Brain microvascular endothelial cell (primary cell): Measurements from ENCODE around the gene SERPINA9.

Experiments
- DNase-seq: peaks from one replicate; pipeline ENCODE4 v3.0.0-alpha.2; 2020
- H3K27ac ChIP-seq: fragments of 250-450 bp; sonication (Bioruptor Pico); 2 replicates; pipeline ENCODE4 v1.5.1; 2020; ENCODE audit warnings: mild to moderate bottlenecking, moderate library complexity
- H3K27me3 ChIP-seq: fragments of 250-450 bp; sonication (Bioruptor Pico); replicated peaks from 2 replicates; pipeline ENCODE4 v1.5.1; 2020; ENCODE audit warnings: mild to moderate bottlenecking
- H3K36me3 ChIP-seq: fragments of 250-450 bp; sonication (Bioruptor Pico); replicated peaks from 2 replicates; pipeline ENCODE4 v1.5.1; 2020; ENCODE audit warnings: mild to moderate bottlenecking
- H3K4me3 ChIP-seq: 2 replicates; pipeline ENCODE4 v1.5.1; 2011; ENCODE audit warnings: low read depth, mild to moderate bottlenecking, control low read depth, low read length, moderate library complexity
- in situ Hi-C: cut with HindIII; loops from 2 replicates; pipeline ENCODE4 v1.10.0; 2017; ENCODE audit warnings: low sequenced_read_pairs, low pct_ligation_motif_present
- TF ChIP-seq, protein P1 (sequence below): IDR thresholded peaks from 2 replicates; pipeline ENCODE4 v1.5.1; 2011; ENCODE audit warnings: low read depth, mild to moderate bottlenecking, moderate library complexity, low read length, control low read depth, inconsistent platforms; ENCODE audit errors: missing control alignments

SERPINA9 gene

DNA sequence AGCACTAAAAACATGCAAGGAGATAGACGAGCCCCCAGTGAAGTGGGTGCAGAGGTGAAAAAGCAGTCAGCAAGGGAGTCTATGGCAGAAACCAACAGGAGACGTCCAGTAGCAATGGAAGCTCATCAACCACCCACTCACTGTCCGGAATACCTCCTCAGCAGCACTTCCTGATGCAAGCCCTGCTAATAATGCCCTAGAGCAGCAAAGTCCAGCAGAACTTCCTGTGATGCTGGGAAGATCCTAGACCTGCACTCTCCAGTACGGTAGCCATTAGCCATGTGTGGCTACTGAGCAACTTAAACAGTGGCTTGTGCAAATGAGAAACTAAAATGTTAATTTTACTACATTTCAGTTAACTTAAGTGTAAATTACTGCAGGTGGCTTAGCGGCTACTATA, 11.0 kb downstream of the SERPINA9 start:
- H3K4me3 ChIP-seq: no peak overlapping the region
- in situ Hi-C loops: no loop called here
- TF ChIP-seq, protein P1, sequence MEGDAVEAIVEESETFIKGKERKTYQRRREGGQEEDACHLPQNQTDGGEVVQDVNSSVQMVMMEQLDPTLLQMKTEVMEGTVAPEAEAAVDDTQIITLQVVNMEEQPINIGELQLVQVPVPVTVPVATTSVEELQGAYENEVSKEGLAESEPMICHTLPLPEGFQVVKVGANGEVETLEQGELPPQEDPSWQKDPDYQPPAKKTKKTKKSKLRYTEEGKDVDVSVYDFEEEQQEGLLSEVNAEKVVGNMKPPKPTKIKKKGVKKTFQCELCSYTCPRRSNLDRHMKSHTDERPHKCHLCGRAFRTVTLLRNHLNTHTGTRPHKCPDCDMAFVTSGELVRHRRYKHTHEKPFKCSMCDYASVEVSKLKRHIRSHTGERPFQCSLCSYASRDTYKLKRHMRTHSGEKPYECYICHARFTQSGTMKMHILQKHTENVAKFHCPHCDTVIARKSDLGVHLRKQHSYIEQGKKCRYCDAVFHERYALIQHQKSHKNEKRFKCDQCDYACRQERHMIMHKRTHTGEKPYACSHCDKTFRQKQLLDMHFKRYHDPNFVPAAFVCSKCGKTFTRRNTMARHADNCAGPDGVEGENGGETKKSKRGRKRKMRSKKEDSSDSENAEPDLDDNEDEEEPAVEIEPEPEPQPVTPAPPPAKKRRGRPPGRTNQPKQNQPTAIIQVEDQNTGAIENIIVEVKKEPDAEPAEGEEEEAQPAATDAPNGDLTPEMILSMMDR: no peak
- DNase-seq: no peak
- H3K27ac ChIP-seq: no peak overlapping the region
- H3K36me3 ChIP-seq: no peaks in the 10 kb centered on the region
- H3K27me3 ChIP-seq: no peaks in the 10 kb centered on the region

DNA sequence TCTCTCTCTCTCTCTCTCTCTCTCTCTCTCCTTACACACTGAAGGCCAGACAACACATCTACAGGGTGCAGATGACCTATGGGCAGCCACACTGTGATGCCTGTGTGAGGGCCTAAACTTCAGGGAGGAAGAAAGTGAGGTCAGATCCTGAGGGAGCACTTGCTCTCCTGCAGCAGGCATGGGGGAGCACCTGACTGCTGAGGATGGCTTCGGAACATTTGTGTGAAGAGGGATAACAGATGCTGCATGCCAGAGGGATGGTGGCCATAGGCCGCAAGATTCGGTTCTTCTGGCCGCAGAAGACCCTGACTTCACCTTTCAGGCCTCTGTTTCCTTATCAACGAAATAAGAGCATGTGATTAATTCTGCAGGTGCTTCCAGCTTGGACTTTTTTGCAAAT, 11.7 kb downstream of the SERPINA9 start:
- Histone ChIP-seq H3K27ac (no peak overlapping the region), H3K36me3 (no peaks in the 10 kb centered on the region), H3K27me3 (no peaks in the 10 kb centered on the region), H3K4me3 (no peak overlapping the region)
- DNase-seq: no peak
- in situ Hi-C loops: no loop called here
- TF ChIP-seq, protein P1: no peak

DNA sequence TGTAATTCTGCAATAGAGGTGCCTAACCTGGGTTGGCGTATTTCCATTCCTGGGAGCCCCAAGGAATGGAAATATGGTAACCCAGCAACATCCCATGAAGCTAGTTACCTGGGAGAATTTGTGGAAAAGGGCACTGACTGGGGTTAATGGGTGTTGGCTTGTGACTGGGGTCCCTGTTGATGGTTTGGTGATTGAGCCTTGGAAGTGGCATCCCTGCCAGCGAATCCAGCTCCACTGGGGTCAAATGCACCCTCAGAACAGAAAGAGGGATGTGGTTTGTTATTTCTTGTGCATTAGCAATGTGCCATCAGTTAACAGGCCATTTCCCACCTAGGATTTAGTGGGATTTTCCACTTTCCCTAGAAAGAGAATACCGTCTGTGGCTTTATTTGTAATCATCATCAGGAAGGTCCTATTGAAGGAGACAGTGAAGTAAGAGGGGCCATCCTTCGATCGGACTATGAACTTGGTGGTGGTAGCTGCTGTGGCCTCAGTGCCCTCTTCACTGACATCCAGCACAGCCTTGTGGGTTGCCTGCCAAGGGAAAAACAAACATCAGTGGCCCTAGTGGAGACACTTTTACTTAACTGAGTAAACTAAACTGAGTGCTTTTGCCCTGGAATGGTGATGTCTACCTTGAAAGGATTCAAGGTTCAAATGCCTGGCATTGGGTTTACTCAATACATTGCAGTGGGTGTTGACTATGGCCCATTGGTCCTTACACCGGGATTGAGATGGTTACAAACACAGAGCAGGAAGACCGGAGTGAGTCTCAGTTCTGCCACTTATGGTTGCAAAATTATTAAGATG, 13.0 kb downstream of the SERPINA9 start:
- TF ChIP-seq, protein P1: no peak
- H3K4me3 ChIP-seq: no peak overlapping the region
- in situ Hi-C loops: no loop called here
- H3K27me3 ChIP-seq: no peaks in the 10 kb centered on the region
- no peak for DNase-seq
- no peaks in the 10 kb centered on the region for H3K36me3 ChIP-seq
- H3K27ac ChIP-seq: no peak overlapping the region

DNA sequence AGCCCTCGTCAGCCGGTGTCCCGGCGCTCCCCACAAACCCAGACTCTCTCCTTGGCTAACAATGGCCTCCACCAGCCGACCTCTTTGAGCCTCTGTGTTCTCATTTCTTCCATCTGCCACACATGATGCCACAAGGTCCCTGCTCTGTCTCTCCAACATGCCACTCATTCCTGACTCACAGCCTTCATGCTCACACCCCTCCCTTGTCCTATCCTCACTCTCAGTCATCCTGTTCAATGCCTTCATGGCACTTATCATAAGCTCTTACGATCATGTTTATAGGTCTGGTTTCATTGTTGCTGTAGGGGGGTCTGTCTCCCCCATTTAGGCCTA, 13.8 kb downstream of the SERPINA9 start:
- in situ Hi-C loops: no loop called here
- no peak overlapping the region for H3K27ac ChIP-seq
- H3K36me3 ChIP-seq: no peaks in the 10 kb centered on the region
- no peak for DNase-seq
- TF ChIP-seq, protein P1: no peak
- H3K4me3 ChIP-seq: no peak overlapping the region
- H3K27me3 ChIP-seq: no peaks in the 10 kb centered on the region

DNA sequence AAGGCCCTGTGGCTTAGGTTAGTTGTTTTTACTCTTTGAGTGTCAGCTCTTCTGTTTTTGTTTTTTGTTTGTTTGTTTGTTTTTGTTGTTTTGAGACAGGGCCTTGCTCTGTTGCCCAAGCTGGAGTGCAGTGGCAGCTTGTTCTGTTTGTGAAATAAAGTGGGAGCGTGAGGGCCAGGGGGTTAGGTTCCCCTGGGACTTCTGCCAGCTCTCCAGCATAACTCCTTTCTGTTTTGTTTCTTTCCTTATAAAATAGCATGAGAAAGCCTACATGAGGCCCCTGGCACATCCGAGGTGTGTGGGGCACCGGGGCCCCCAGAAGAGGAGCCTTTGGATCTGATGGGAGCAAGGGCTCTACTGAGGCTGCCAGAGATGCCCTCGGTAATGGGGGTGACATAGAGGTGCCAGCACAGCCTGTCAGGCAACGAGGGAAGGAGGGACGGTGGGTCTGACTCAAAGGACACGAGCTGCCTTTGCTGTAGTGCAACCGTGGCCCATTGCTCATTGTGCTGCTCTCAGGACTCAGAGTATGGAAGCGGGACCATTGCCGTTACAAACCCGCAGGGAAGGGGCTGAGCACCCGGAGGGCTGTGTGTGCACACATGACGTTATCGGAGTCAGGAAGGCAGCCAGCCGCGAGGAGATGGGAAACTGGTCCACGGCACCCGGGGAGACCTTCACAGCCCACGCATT, 14.3 kb downstream of the SERPINA9 start:
- no peak for DNase-seq
- in situ Hi-C loops: no loop called here
- Histone ChIP-seq H3K36me3 (no peaks in the 10 kb centered on the region), H3K27me3 (no peaks in the 10 kb centered on the region), H3K4me3 (no peak overlapping the region), H3K27ac (no peak overlapping the region)
- TF ChIP-seq, protein P1: no peak
